GM20431 (cell line): Measurements from ENCODE around the gene PRKG1.

Source experiments
- in situ Hi-C: fragments of 300-500 bp; cut with MseI, MboI; formaldehyde crosslinking; loops from one replicate; pipeline ENCODE4 v1.15.0; 2020; ENCODE audit warnings: low sequenced_read_pairs; ENCODE audit not compliant: unreplicated experiment

PRKG1 gene

DNA sequence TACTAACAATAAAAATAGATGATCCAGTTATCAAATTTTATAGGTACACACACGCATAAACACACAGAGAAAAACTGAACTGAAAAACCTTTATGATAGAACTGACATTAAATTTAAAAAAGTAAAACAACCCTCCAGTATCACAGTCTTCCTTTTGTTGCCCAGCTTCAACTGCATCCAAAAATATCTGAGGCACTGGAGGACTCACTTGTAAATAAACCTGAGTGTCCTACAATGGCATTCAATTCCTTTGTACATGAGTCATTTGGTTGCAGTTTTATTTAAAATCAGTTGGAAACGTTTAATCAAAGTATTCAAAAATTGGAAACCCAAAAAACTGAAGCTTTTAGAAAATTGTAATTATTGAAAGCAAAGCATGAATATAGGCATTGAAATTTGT lies 890.3 kb downstream of the PRKG1 start:
- in situ Hi-C loops: loop anchor here (25.0 kb wide), 1 partner anchor 577 kb away; no protein-coding TSS in a partner anchor

- in situ Hi-C loops: loop anchor here (25.0 kb wide), 1 partner anchor 578 kb away; no protein-coding TSS in a partner anchor
Measured at GRCh38 chr10:51965451-51965850, 891.2 kb downstream of the PRKG1 start.

GRCh38 chr10:51972733-51973346 lies 898.6 kb downstream of the PRKG1 start:
- in situ Hi-C loops: loop anchor here (25.0 kb wide), 1 partner anchor 586 kb away; no protein-coding TSS in a partner anchor

GRCh38 chr10:51980752-51981151 lies 906.5 kb downstream of the PRKG1 start:
- in situ Hi-C loops: no loop called here

DNA sequence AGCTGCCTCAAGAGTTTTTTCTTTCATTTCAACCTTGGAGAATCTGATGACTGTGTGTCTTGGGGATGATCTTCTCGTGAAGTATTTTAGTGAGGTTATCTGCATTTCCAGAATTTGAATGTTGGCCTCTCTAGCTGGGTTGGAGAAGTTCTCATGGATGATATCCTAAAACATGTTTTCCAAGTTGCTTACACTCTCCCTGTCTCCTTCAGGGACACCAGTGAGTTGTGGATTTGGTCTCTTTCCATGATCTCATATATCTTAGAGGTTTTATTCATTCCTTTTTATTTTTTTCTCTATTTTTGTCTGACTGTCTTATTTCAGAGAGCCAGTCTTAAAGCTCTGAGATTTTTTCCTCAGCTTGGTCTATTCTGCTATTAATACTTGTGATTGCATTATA lies 907.4 kb downstream of the PRKG1 start:
- in situ Hi-C loops: no loop called here

GRCh38 chr10:51983481-51983880 lies 909.2 kb downstream of the PRKG1 start:
- in situ Hi-C loops: no loop called here

GRCh38 chr10:51985336-51985735 lies 911.0 kb downstream of the PRKG1 start:
- in situ Hi-C loops: no loop called here

- in situ Hi-C loops: no loop called here
Measured at GRCh38 chr10:51986516-51986915, 912.2 kb downstream of the PRKG1 start.

DNA sequence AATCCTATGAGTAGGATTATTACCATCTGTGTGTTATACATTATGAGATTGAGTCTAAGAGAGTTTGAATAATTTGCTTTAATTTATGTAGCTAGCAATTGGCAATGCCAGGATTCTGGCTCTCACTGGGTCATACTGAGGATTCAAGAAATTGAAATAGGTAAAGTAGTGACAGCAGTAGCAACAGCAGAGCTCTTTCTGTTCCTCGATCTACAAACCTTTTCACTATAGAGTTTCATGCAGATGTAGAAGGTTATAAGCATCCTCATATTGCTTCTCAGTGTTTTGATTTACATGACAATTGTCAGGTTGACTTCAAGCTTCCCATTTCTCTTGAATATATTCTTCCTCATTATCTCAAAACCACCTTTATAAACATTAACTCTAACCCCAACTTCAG lies 919.2 kb downstream of the PRKG1 start:
- in situ Hi-C loops: no loop called here

DNA sequence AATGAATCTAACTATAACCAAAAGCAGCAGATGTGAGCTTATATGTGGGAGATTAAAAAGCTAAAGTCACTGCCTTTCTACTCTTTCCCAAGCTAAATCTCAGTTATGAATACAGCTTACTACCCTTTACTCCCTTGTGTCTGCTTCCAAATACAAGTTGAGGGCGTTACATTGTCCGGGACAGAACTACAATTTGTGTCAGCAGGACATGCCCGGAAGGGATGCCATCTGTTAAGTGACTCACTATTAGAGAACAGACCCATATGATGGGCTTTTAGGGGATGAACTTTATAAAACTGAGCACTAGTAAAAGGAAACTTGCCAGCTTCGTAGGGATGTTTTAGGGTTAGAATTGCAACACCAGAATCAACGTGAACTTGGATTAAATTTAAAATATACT lies 924.8 kb downstream of the PRKG1 start:
- in situ Hi-C loops: no loop called here

DNA sequence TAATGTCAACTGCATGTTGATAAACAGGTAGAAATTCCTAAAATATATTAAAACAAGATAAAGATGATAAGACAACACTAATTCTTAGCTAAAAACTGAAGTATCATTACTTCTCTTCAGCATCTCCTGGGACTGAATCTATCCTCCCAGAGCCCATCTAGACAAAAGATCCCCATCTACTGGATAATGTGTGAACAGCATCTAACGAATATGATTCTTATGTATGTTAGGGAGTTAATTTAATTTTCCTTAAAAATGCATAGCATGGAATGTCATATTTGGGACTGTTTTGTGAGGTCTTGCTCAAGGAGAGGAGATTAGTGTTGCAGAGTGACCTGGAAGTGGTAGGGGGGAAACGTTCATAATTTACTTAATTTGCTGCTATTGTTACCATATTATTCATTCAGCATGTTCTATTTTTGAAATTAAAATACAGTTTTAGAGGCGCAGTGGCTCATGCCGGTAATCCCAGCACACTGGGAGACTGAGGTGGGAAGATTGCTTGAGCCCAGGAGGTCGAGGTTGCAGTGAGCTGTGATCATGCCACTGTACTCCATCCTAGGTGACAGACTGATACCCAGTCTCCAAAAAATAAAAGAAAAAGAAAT lies 930.2 kb downstream of the PRKG1 start:
- in situ Hi-C loops: no loop called here

DNA sequence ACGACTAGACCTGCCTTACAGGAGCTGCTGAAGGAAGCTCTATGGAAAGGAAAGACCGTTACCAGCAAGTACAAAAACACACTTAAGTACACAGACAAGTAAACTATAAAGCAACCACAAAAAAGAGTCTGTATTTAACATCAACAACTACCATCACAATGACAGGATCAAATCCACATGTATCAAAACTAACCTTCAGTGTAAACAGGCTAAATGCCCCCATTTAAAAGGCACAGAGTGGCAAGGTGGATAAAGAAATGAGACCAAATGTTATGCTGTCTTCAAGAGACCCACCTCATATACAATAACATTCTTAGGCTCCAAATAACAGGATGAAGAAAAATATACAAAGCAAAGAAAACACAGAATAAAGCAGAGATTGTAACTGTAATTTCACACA lies 932.8 kb downstream of the PRKG1 start:
- in situ Hi-C loops: no loop called here

GRCh38 chr10:52011118-52011517 lies 936.8 kb downstream of the PRKG1 start:
- in situ Hi-C loops: no loop called here

GRCh38 chr10:52019077-52019555 lies 944.8 kb downstream of the PRKG1 start:
- in situ Hi-C loops: no loop called here

DNA sequence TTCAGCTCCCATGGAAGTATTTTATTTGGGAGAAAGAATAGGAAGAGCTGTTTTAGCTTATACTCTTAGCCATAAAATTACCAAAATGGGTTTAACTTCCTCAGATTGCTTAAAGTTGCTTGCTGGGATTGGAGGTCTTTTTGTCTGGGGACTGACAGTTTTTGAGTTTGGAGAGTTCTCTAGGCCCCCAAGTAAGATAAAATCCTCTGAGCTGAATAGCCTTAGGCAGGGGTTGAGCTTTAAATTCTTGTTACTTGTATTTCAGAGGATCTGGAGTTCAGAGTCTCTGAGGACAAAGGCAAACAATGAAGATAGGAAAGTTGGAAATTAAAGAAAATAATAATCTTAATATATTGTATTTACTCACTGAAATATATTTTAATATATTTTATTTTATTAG lies 945.4 kb downstream of the PRKG1 start:
- in situ Hi-C loops: no loop called here

GRCh38 chr10:52020173-52020572 lies 945.9 kb downstream of the PRKG1 start:
- in situ Hi-C loops: no loop called here

GRCh38 chr10:52020702-52021101 lies 946.4 kb downstream of the PRKG1 start:
- in situ Hi-C loops: no loop called here

DNA sequence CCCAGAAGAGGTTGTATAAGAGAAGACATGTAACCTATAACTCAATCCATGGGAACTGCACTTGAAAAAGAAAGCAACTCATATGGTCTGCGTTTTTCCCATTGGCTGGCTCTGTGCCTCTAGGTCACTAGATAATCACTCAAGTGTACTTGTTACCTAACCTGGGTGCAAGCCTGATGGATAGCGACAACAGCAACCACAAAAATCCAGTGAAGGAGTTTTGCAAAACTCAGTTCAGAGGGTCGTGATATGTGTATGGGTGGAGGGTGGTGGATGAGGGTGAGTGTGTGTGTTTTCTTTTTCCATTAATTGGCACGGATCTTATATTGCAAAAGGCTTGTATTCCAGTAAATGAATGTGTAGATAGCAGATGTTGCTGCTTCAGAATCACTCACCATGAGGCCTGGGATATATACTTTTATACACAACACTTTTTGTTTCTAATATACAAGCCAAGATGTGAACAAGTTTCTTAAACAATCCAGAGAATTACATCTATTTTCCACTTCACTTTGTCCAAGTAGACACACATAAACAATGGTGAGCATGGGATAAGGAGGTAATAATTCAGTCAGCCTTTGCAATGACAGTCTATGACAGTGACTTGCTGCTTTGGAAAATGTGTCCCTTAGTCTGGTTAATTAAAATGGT lies 952.9 kb downstream of the PRKG1 start:
- in situ Hi-C loops: no loop called here

GRCh38 chr10:52028523-52028858 lies 954.2 kb downstream of the PRKG1 start:
- in situ Hi-C loops: no loop called here

DNA sequence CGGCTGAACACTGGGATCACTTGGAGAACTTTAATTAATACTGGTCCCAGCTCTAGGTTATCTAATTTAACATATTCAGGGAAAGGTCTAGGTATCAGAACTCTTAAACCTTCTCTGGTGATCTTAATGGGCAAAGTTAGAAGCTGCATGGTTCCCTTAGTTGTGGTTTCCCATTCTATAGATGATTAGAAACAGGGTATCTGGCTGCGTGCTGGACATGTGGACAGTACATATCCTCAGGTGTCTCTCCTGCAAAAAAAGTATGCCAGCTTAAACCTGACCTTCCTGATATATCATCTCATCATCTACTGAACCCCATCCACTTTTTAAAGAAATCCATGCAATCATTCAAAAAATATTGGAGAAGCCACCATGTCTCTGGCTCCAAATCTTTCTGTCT lies 955.3 kb downstream of the PRKG1 start:
- in situ Hi-C loops: no loop called here

DNA sequence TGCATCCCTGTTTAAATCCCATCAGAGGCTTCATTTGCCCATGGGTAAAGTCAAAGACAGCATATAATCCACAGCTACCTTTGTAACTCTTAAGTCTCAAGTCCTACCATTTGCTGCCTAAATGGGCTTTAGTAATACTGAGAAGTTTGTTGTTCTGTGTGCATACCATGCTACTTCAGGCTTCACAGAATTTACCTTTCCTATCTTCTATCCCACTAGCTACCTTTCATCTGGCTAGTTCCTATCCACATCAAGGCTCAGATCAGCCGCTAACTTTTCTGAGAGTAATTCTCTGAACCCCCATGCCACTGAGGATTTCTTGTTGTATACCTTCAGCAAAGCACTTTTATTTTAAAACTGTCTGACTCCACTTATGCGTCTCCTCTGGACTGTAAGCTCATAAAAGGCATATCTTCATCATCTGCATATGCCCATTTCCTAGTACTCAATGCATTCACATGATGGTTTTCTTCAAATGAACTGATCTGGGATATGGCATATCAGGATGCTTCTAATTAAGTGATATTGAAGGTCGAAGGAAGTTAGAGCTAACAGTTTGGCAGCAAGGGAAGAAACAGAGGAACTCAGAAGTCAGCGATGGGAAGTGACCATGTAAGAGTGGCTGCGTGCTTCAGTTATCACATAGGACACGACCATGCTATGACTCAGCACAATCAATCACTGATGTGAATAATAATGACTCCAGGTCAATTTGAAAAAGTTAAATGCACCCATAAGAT lies 955.9 kb downstream of the PRKG1 start:
- in situ Hi-C loops: no loop called here
